ENCODE measurements around the gene RNASE7.

GRCh38 chr14:21073921-21074320 is 31.8 kb downstream of the RNASE7 start:
- TF ChIP-seq POLR2A (IDR thresholded peaks at IDR 0.05; ENCODE audit: low read depth, low read length) (no peak), POLR2AphosphoS5 (IDR thresholded peaks at IDR 0.05; ENCODE audit: low read depth, low read length) (no peak)
